Measurements from ENCODE around the gene PTPRN2. TPM values are rescaled to one million over a fixed set of nuclear protein-coding genes. Genes with fewer than 3 reads are reported as not detected.

PTPRN2 gene
- total RNA-seq, 2 donors from 2014 or later, result 26.1 to 55.5 TPM

DNA sequence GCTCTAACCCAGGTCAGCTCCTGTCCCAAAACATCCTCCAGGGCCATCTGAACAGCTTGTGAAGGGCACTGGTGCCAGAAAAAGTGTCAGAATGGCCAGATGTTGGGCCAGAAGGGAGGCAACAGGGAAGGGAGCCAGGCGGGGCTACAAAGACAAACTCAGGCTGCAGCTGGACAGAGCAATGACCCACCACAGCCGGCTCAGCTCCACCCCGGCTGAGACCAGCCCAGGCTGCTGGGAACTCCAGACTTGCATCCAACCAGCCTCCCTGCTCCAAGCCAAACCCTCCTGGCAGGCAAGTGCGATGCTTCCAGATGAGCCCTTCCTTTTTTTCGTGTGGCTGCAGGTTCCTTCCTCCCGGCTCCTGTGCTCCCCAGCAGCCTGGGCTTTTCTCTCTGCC, 466.9 kb downstream of the PTPRN2 start:
- Histone ChIP-seq H3K36me3 (no peaks in the 10 kb centered on the region), H3K27me3 (replicated peaks; ENCODE audit: insufficient read depth) (no peaks in the 10 kb centered on the region), H3K27ac (no peak overlapping the region), H3K4me3 (no peak overlapping the region), H3K9me3 (no peaks in the 10 kb centered on the region), H3K4me1 (replicated peaks) (no peaks in the 10 kb centered on the region)
- TF ChIP-seq, protein P1, sequence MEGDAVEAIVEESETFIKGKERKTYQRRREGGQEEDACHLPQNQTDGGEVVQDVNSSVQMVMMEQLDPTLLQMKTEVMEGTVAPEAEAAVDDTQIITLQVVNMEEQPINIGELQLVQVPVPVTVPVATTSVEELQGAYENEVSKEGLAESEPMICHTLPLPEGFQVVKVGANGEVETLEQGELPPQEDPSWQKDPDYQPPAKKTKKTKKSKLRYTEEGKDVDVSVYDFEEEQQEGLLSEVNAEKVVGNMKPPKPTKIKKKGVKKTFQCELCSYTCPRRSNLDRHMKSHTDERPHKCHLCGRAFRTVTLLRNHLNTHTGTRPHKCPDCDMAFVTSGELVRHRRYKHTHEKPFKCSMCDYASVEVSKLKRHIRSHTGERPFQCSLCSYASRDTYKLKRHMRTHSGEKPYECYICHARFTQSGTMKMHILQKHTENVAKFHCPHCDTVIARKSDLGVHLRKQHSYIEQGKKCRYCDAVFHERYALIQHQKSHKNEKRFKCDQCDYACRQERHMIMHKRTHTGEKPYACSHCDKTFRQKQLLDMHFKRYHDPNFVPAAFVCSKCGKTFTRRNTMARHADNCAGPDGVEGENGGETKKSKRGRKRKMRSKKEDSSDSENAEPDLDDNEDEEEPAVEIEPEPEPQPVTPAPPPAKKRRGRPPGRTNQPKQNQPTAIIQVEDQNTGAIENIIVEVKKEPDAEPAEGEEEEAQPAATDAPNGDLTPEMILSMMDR (IDR thresholded peaks at IDR 0.05), result no peak
- TF ChIP-seq POLR2AphosphoS5 (IDR thresholded peaks at IDR 0.05), result no peak
- TF ChIP-seq POLR2A (IDR thresholded peaks at IDR 0.05), result no peak
- intact Hi-C loops (cut with DNase I), result no loop called here
- WGBS, result 50% methylated on average over 6 of the region's 6 CpGs
- DNase-seq (ENCODE audit: low spot score), result no peak

GRCh38 chr7:158120316-158120715, 467.3 kb downstream of the PTPRN2 start:
- no peaks in the 10 kb centered on the region for H3K4me1 ChIP-seq (replicated peaks)
- H3K27me3 ChIP-seq (replicated peaks; ENCODE audit: insufficient read depth), result no peaks in the 10 kb centered on the region
- H3K27ac ChIP-seq, result no peak overlapping the region
- no peaks in the 10 kb centered on the region for H3K36me3 ChIP-seq
- intact Hi-C loops (cut with DNase I), result no loop called here
- WGBS, result 66% methylated on average over 4 of the region's 4 CpGs
- TF ChIP-seq POLR2AphosphoS5 (IDR thresholded peaks at IDR 0.05) (no peak), POLR2A (IDR thresholded peaks at IDR 0.05) (no peak)
- TF ChIP-seq, protein P1 (IDR thresholded peaks at IDR 0.05), result no peak
- H3K4me3 ChIP-seq, result no peak overlapping the region
- DNase-seq (ENCODE audit: low spot score), result no peak
- no peaks in the 10 kb centered on the region for H3K9me3 ChIP-seq

GRCh38 chr7:158117341-158118222, 470.0 kb downstream of the PTPRN2 start:
- Histone ChIP-seq H3K4me3 (no peak overlapping the region), H3K9me3 (no peaks in the 10 kb centered on the region), H3K27ac (no peak overlapping the region), H3K4me1 (replicated peaks) (no peaks in the 10 kb centered on the region), H3K27me3 (replicated peaks; ENCODE audit: insufficient read depth) (no peaks in the 10 kb centered on the region), H3K36me3 (no peaks in the 10 kb centered on the region)
- 94% methylated on average over 1 of the region's 1 CpG for WGBS
- DNase-seq (ENCODE audit: low spot score), result no peak
- TF ChIP-seq POLR2AphosphoS5 (IDR thresholded peaks at IDR 0.05) (no peak), POLR2A (IDR thresholded peaks at IDR 0.05) (no peak)
- TF ChIP-seq, protein P1 (IDR thresholded peaks at IDR 0.05), result no peak
- intact Hi-C loops (cut with DNase I), result no loop called here

- intact Hi-C loops (cut with DNase I), result no loop called here
- no peaks in the 10 kb centered on the region for H3K9me3 ChIP-seq
- DNase-seq (ENCODE audit: low spot score), result no peak
- no peak overlapping the region for H3K27ac ChIP-seq
- H3K4me3 ChIP-seq, result no peak overlapping the region
- no peaks in the 10 kb centered on the region for H3K36me3 ChIP-seq
- 96% methylated on average over 2 of the region's 2 CpGs for WGBS
- no peaks in the 10 kb centered on the region for H3K27me3 ChIP-seq (replicated peaks; ENCODE audit: insufficient read depth)
- TF ChIP-seq POLR2AphosphoS5 (IDR thresholded peaks at IDR 0.05) (no peak), POLR2A (IDR thresholded peaks at IDR 0.05) (no peak)
- TF ChIP-seq, protein P1 (IDR thresholded peaks at IDR 0.05), result no peak
- no peaks in the 10 kb centered on the region for H3K4me1 ChIP-seq (replicated peaks)
Observed at GRCh38 chr7:158116235-158116634, 471.4 kb downstream of the PTPRN2 start.
